Neural crest cell (in vitro differentiated cells): ENCODE measurements around the gene LRRC36. TPM values are rescaled to one million over a fixed set of nuclear protein-coding genes. Genes with fewer than 3 reads are reported as not detected.

ENCODE experiments used
- DNase-seq: peaks from one replicate; pipeline ENCODE4 v3.0.0; 2021; ENCODE audit warnings: low read depth, mixed read lengths, low spot score
- H3K27ac Mint-ChIP-seq: one replicate; pipeline ENCODE4 v1.8.0; 2021; ENCODE audit warnings: mild to moderate bottlenecking, mixed read lengths; ENCODE audit not compliant: unreplicated experiment
- H3K27me3 Mint-ChIP-seq: 2 replicates; pipeline ENCODE4 v1.8.0; 2021; ENCODE audit warnings: low read depth, mild to moderate bottlenecking, mixed read lengths
- H3K36me3 Mint-ChIP-seq: 2 replicates; pipeline ENCODE4 v1.8.0; 2021; ENCODE audit warnings: low read depth, mild to moderate bottlenecking, mixed read lengths
- H3K4me1 Mint-ChIP-seq: 2 replicates; pipeline ENCODE4 v1.8.0; 2021; ENCODE audit warnings: mixed read lengths
- H3K4me3 Mint-ChIP-seq: one replicate; pipeline ENCODE4 v1.8.0; 2021; ENCODE audit warnings: mild to moderate bottlenecking, mixed read lengths
- H3K9me3 Mint-ChIP-seq: 2 replicates; pipeline ENCODE4 v1.8.0; 2021; ENCODE audit warnings: mixed read lengths
- total RNA-seq: library from RNA; stranded (reverse); gene quantifications from 2 replicates; pipeline ENCODE4 v1.2.1, GENCODE V29; 2021
- TF ChIP-seq, protein P1 (sequence below): fragments of 200-600 bp; sonication (generic); conservative IDR thresholded peaks from 2 replicates; pipeline ENCODE4 v1.5.0; 2021; ENCODE audit warnings: antibody characterized with exemption, mild to moderate bottlenecking

LRRC36 gene
- total RNA-seq, 1 donor from 2014 or later, result 0.21 TPM

DNA sequence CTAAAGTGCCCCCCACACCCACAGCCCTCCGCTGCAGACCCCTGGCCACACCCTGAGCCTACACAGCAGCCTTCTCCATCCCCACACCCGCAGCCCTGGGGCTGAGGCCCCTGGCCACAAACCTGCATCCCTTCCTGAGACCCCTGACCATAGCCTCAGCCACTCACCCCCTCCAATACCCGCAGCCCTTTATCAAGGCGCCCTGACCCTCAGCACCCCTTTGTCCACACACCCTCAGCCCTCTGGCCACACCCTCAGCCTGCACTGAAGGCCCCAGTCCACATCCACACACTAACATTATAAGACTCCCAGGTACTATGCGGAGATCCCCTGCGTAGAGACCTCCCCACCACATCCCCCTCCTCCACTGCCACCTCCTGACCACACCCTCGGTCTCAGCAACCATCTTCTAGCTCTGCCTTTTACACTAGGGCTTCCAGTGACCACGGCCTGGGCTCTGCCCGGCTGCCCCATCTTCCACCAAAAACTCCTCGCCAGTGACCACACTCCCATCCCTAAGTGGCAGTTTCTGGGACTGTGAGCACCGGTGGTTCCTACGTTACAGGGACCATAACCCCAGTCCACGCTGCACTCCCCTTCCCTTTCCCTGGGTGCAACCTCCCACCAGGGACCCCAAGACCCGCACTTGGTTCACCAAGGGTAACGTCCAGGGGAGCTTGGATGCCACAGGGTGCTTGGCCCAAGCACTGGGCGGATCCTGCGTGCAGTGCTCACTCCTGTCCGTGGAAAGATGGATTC lies 65.9 kb downstream of the LRRC36 start:
- TF ChIP-seq, protein P1, sequence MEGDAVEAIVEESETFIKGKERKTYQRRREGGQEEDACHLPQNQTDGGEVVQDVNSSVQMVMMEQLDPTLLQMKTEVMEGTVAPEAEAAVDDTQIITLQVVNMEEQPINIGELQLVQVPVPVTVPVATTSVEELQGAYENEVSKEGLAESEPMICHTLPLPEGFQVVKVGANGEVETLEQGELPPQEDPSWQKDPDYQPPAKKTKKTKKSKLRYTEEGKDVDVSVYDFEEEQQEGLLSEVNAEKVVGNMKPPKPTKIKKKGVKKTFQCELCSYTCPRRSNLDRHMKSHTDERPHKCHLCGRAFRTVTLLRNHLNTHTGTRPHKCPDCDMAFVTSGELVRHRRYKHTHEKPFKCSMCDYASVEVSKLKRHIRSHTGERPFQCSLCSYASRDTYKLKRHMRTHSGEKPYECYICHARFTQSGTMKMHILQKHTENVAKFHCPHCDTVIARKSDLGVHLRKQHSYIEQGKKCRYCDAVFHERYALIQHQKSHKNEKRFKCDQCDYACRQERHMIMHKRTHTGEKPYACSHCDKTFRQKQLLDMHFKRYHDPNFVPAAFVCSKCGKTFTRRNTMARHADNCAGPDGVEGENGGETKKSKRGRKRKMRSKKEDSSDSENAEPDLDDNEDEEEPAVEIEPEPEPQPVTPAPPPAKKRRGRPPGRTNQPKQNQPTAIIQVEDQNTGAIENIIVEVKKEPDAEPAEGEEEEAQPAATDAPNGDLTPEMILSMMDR, result no peak
- DNase-seq, result no peak
- no peak overlapping the region for H3K27ac Mint-ChIP-seq
- peaks cover 53% of the 10 kb centered on the region for H3K27me3 Mint-ChIP-seq
- H3K4me3 Mint-ChIP-seq, result peak overlapping the region; percentile 57
- H3K9me3 Mint-ChIP-seq, result no peaks in the 10 kb centered on the region
- no peaks in the 10 kb centered on the region for H3K36me3 Mint-ChIP-seq
- peaks cover 32% of the 10 kb centered on the region for H3K4me1 Mint-ChIP-seq

DNA sequence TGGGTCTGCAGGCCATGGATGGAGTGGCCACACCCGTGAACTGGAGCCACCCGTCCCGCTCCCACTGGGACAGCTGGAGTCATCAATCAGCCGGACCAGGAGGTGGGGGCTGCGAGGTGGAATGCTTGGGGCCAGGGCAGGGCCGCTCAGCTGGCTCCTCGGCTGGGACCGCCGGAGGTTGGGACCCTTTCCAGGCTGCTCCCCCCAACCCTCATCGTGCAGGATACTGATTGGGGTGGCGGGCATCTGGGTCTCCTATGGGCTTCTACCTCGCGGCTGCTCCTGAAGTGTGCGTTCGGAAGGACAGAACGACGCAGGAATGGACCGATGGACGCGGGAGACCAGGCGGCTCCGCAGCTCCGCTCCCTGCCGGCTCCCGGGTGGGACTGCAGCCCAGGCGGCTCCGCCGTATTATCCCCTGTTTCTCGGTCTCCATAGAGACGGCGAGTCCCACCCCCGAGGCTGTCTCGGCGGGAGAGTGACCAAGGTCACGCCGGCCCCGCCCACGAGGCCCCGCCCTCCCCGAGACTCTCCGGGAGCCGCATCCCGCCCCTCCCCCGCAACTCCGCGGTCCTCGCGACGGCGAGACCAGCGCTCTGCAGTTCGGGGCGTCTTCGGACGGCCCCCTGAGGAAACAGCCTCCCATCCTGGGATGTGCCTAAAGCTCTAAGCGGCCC lies 66.6 kb downstream of the LRRC36 start, which contains the start of gene TPPP3:
TSS of gene TPPP3 (minus strand) at position 388 of the 677 bp plus-strand sequence. CDS start 2,387 bp downstream, outside the sequence.
- H3K27ac Mint-ChIP-seq, result no peak within 1 kb of the TSS
- peak; percentile 82 for DNase-seq
- peaks cover 32% of the 10 kb centered on the region for H3K4me1 Mint-ChIP-seq
- H3K36me3 Mint-ChIP-seq, result no peaks in the 10 kb centered on the region
- H3K9me3 Mint-ChIP-seq, result no peaks in the 10 kb centered on the region
- peaks cover 53% of the 10 kb centered on the region for H3K27me3 Mint-ChIP-seq
- peak within 1 kb of the TSS; percentile 79 for H3K4me3 Mint-ChIP-seq
- TF ChIP-seq, protein P1, result peak; percentile 73

DNA sequence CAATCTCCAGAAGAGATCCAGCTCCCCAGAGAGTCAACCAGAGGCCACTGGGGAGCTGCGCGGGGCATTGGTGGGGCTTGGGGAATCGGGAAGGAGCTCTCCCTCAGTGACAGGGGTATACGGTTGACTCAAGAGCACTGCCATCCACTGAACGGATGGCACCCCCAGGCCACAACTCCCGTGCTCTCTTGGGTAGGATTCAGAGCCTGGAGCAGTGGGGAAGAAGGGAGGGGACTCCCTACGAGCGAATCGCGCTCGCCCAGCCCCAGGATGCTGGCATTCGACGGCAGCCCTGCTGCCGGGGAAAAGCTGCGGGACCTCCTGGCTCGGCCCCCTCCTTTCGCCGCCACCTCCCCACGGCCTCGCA lies 67.2 kb downstream of the LRRC36 start:
- no peak overlapping the region for H3K27ac Mint-ChIP-seq
- peaks cover 32% of the 10 kb centered on the region for H3K4me1 Mint-ChIP-seq
- H3K27me3 Mint-ChIP-seq, result peaks cover 53% of the 10 kb centered on the region

DNA sequence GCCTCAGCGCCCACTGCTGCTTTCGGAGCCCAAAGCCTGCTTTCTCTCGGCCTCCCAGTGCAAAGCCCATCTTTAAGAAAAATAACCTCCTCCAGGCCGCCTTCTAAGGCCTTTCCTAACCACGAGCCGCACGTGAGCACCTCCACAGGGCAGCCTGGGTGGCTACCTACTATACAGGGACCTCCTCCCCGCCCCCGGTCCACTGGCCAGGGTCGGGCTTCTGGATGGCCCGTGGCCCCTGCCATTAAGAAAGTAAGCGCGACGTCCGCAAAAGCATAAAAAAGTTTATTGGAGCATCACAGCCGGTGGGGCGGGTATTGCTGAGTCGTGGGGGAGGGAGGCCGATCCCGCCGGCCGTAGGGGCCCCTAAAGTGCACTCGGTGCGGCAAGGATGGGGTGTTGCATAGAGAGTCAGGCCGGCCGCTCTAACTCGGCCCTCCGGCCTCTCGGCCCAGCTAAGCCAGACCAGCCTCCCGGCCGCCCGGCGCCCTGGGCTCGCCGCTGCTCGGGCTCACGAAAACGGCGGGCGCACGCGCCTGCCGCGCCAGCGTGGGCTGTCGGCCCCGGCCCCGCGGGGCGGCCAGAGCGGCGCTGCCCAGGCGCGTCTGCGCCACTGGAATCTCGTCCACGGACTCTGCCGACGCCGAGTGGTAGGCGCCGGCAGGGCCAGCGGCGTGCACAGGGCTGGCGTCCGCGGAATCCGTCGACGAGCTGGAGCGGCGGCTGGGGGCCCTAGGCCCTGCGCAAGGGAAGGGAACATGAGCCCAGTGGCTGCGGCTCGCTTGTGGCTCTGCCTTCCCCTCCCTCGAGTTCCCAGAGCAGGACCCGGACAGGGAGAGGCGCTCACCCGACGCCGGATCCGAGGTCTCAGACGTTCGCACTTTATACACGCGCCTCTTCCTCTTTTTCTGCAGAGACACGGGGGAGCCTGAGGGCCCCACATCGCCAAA lies 67.8 kb downstream of the LRRC36 start:
- TF ChIP-seq, protein P1, result no peak
- Mint-ChIP-seq H3K27me3 (peaks cover 52% of the 10 kb centered on the region), H3K4me1 (peaks cover 31% of the 10 kb centered on the region), H3K4me3 (peak overlapping the region; percentile 79), H3K36me3 (no peaks in the 10 kb centered on the region), H3K27ac (no peak overlapping the region), H3K9me3 (no peaks in the 10 kb centered on the region)
- DNase-seq, result no peak

More for the DNA sequence above, 67.2 kb downstream of the LRRC36 start:
- H3K36me3 Mint-ChIP-seq, result no peaks in the 10 kb centered on the region
- DNase-seq, result no peak
- TF ChIP-seq, protein P1, result no peak
- peak overlapping the region; percentile 79 for H3K4me3 Mint-ChIP-seq
- H3K9me3 Mint-ChIP-seq, result no peaks in the 10 kb centered on the region

DNA sequence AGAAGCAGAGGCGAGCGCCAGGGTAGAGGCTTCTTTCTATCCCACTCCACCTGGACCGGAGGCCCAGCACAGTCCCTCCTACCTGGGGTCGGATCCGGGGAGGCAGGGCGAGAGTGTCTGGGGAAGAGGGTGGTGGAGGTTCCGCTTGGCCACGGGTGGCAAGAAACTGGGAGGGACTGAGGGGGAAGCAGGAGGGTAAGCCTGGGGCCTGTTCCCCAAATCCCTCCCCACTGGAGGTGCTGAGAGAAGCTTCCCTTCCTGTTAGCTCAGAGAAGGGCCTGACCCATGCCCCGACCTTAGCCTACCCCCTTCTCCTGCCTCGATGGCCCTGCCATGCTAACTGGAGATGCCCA lies 68.5 kb downstream of the LRRC36 start:
- H3K4me1 Mint-ChIP-seq, result peaks cover 27% of the 10 kb centered on the region

More for the DNA sequence above, 68.5 kb downstream of the LRRC36 start:
- Mint-ChIP-seq H3K9me3 (no peaks in the 10 kb centered on the region), H3K27ac (no peak overlapping the region), H3K4me3 (no peak overlapping the region), H3K27me3 (peaks cover 49% of the 10 kb centered on the region), H3K36me3 (no peaks in the 10 kb centered on the region)
- DNase-seq, result no peak
- TF ChIP-seq, protein P1, result no peak
